Muscle layer of duodenum (tissue), 2 donors: ENCODE data around the gene RUNDC1.
A peak's percentile ranks its signal among the peaks of the same experiment; 100 is the strongest.

Experiments
- H3K27ac ChIP-seq: one replicate; pipeline ENCODE4 v1.7.0; 2013; ENCODE audit warnings: mild to moderate bottlenecking, low read length
- H3K27me3 ChIP-seq: one replicate; pipeline ENCODE4 v1.7.0; 2013; ENCODE audit warnings: low read depth, mild to moderate bottlenecking, control low read depth, low read length
- H3K36me3 ChIP-seq, 2 donors: one replicate each; pipeline ENCODE4 v1.7.0; 2013; ENCODE audit warnings: low read length in 2 of 2, control low read depth in 1 of 2, mild to moderate bottlenecking in 1 of 2; ENCODE audit not compliant: insufficient read depth in 2 of 2, control insufficient read depth in 1 of 2
- H3K4me1 ChIP-seq, 2 donors: one replicate each; pipeline ENCODE4 v1.7.0; 2013; ENCODE audit warnings: low read length in 2 of 2, mild to moderate bottlenecking in 2 of 2, control low read depth in 1 of 2, moderate library complexity in 1 of 2; ENCODE audit not compliant: insufficient read depth in 2 of 2, control insufficient read depth in 1 of 2
- H3K4me3 ChIP-seq, 2 donors: one replicate each; pipeline ENCODE4 v1.7.0; 2013; ENCODE audit warnings: low read length in 2 of 2, low read depth in 1 of 2, mild to moderate bottlenecking in 1 of 2
- H3K9me3 ChIP-seq, 2 donors: one replicate each; pipeline ENCODE4 v1.7.0; 2013; ENCODE audit warnings: low read length in 2 of 2, control low read depth in 1 of 2, mild to moderate bottlenecking in 1 of 2; ENCODE audit not compliant: control insufficient read depth in 1 of 2
- donor health status: healthy.

The RUNDC1 gene

GRCh38 chr17:42980274-42980765 lies at the start of gene RUNDC1:
Gene RUNDC1, plus strand, starts transcription at chr17:42980565. Its CDS starts 12 bp downstream, at chr17:42980577.
- Histone ChIP-seq H3K4me3 (peak within 1 kb of the TSS; percentile 82 to 97), H3K4me1 (peaks cover 0 to 23% of the 10 kb centered on the region in 2 donors), H3K36me3 (no peaks in the 10 kb centered on the region), H3K27ac (peak within 1 kb of the TSS; percentile 71), H3K9me3 (no peaks in the 10 kb centered on the region), H3K27me3 (no peaks in the 10 kb centered on the region)

GRCh38 chr17:42937712-42938596 lies 42.4 kb upstream of the RUNDC1 start:
- Histone ChIP-seq H3K36me3 (no peaks in the 10 kb centered on the region), H3K4me1 (no peaks in the 10 kb centered on the region), H3K9me3 (no peaks in the 10 kb centered on the region), H3K4me3 (no peak overlapping the region), H3K27me3 (no peaks in the 10 kb centered on the region), H3K27ac (no peak overlapping the region)

DNA sequence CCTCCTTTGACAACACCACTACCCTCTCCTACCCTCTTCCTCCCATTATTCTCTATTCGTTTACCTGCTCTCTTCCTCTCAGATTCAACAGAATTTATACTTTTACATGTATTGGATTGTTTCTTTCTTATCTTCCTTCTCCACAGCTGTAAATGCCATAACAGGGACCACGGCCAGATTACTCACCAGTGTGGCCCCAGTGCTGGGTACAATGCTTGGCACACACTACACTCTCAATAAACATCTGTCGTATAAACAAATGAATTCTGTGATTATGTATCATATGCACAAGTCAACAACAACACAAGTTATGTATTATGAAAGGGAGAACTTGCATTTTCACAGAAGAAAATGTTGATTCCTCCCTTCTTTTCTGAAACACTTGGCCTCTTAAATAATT lies 36.2 kb upstream of the RUNDC1 start:
- peaks cover 0 to 6% of the 10 kb centered on the region in 2 donors for H3K4me1 ChIP-seq
- H3K27me3 ChIP-seq: no peaks in the 10 kb centered on the region
- no peaks in the 10 kb centered on the region for H3K9me3 ChIP-seq
- no peak overlapping the region for H3K4me3 ChIP-seq
- H3K27ac ChIP-seq: no peak overlapping the region
- H3K36me3 ChIP-seq: peaks cover 0 to 5% of the 10 kb centered on the region in 2 donors

- Histone ChIP-seq H3K36me3 (peaks cover 14 to 29% of the 10 kb centered on the region in 2 donors), H3K27me3 (no peaks in the 10 kb centered on the region), H3K9me3 (no peaks in the 10 kb centered on the region), H3K4me1 (peaks cover 0 to 6% of the 10 kb centered on the region in 2 donors), H3K4me3 (no peak overlapping the region), H3K27ac (no peak overlapping the region)
These were observed 33.6 kb upstream of the RUNDC1 start for GRCh38 chr17:42946812-42947211.

DNA sequence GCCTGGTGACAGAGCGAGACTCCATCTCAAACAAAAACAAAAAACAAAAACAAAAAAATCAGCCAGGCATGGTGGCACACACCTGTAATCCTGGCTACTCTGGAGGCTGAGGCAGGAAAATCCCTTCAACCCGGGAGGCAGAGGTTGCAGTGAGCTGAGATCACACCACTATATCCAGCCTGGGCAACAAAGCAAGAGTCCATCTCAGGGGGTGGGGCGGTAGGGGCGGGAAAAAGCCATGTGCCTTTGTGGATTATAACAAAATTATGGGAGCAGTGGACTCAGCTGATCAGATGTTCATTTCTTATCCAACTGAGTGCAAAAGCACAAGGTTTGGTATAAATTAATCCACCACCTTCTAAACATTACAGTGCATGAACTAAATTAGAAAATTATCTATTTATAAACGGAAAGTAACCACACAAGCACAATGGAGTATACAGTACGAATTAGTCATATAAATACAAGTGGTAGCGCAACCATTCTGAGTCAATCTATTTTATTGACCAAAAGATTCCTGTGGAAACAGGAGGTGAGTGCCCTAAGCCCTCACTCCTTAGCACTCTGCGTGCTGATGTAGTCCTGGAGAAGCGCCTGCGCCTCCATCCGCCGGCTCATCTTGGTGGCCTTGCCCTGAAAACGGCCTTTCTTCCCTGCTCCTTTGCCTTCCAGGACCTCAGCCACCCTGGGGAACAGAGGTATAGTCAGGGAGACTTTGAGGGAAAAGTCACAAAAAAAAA lies 30.2 kb upstream of the RUNDC1 start:
- Histone ChIP-seq H3K9me3 (no peaks in the 10 kb centered on the region), H3K27ac (no peak overlapping the region), H3K4me3 (no peak overlapping the region), H3K4me1 (peaks cover 0 to 11% of the 10 kb centered on the region in 2 donors), H3K27me3 (no peaks in the 10 kb centered on the region), H3K36me3 (peaks cover 34 to 57% of the 10 kb centered on the region in 2 donors)

DNA sequence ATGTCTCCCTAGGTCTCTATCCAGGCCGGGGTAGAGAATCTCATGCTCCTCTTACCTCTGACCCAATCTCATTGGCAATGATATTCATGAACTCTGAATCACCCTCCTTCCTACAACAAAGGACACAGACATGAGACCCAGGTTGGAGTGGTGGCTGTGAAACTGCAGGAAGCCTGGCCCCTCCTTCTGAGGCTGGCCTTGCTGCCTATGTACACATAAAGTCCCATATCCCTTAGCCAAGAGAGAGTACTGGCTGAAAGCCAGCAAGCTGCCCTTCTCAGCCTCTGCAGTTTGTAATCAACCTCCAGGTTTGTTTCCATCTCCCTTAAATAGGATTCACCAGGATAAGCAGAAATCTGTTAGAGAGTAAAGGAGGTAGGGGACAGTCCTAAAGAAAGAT lies 26.7 kb upstream of the RUNDC1 start:
- no peaks in the 10 kb centered on the region for H3K9me3 ChIP-seq
- H3K27ac ChIP-seq: no peak overlapping the region
- H3K4me3 ChIP-seq: no peak overlapping the region
- H3K4me1 ChIP-seq: peaks cover 0 to 5% of the 10 kb centered on the region in 2 donors
- H3K36me3 ChIP-seq: peaks cover 48 to 82% of the 10 kb centered on the region in 2 donors
- H3K27me3 ChIP-seq: no peaks in the 10 kb centered on the region

GRCh38 chr17:42964161-42964932 lies 16.0 kb upstream of the RUNDC1 start, which contains the start of gene AARSD1:
Gene AARSD1, minus strand, starts transcription at chr17:42964454. Its CDS starts 14 bp downstream, at chr17:42964440.
- Histone ChIP-seq H3K27me3 (no peaks in the 10 kb centered on the region), H3K9me3 (no peaks in the 10 kb centered on the region), H3K4me3 (peak within 1 kb of the TSS; percentile 76 to 91), H3K27ac (peak within 1 kb of the TSS; percentile 83), H3K36me3 (peaks cover 8 to 25% of the 10 kb centered on the region in 2 donors), H3K4me1 (peaks cover 7 to 9% of the 10 kb centered on the region in 2 donors)

DNA sequence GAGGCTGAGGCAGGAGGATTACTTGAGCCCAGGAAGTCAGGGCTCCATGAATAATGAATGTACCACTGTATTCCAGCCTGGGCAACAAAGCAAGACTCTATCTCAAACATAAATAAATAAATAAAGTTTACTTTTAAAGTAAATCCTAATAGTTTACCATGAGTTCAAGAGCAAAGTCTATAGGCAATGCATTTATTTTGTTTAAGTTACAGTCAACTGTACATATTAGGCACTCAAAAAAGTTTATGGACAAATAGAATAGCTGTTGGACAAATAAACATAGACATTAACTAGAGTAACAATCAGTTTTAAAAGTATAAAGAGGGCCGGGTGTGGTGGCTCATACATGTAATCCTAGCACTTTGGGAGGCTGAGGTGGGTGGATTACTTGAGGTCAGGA lies 12.4 kb upstream of the RUNDC1 start:
- Histone ChIP-seq H3K4me1 (peaks cover 7 to 9% of the 10 kb centered on the region in 2 donors), H3K27ac (no peak overlapping the region), H3K36me3 (no peaks in the 10 kb centered on the region), H3K9me3 (no peaks in the 10 kb centered on the region), H3K4me3 (no peak overlapping the region), H3K27me3 (no peaks in the 10 kb centered on the region)

GRCh38 chr17:42969001-42969581 lies 11.3 kb upstream of the RUNDC1 start:
- no peaks in the 10 kb centered on the region for H3K36me3 ChIP-seq
- no peaks in the 10 kb centered on the region for H3K9me3 ChIP-seq
- H3K27ac ChIP-seq: no peak overlapping the region

GRCh38 chr17:42971589-42971988 lies 8.8 kb upstream of the RUNDC1 start:
- no peak overlapping the region for H3K27ac ChIP-seq
- H3K4me1 ChIP-seq: no peaks in the 10 kb centered on the region
- H3K36me3 ChIP-seq: no peaks in the 10 kb centered on the region
- no peaks in the 10 kb centered on the region for H3K9me3 ChIP-seq
- no peak overlapping the region for H3K4me3 ChIP-seq
- no peaks in the 10 kb centered on the region for H3K27me3 ChIP-seq

More at GRCh38 chr17:42969001-42969581, 11.3 kb upstream of the RUNDC1 start:
- Histone ChIP-seq H3K27me3 (no peaks in the 10 kb centered on the region), H3K4me1 (no peaks in the 10 kb centered on the region), H3K4me3 (no peak overlapping the region)
